Mesodermal cell (in vitro differentiated cells): ENCODE data around the gene BDNF.
"Not testable (repeated sequence)": the region's sequence is repeated elsewhere in the genome, so short reads cannot be mapped to it uniquely, and the experiment has no call there.

ENCODE experiments used
- H3K27ac ChIP-seq: 2 replicates; pipeline ENCODE4 v1.7.0; 2013; ENCODE audit warnings: mild to moderate bottlenecking, low read depth, low read length, moderate library complexity; ENCODE audit not compliant: severe bottlenecking
- H3K36me3 ChIP-seq: 2 replicates; pipeline ENCODE4 v1.7.1; 2013; ENCODE audit warnings: mild to moderate bottlenecking, low read length, moderate library complexity; ENCODE audit not compliant: control insufficient read depth, insufficient read depth
- H3K4me1 ChIP-seq: one replicate; pipeline ENCODE4 v1.7.1; 2013; ENCODE audit warnings: mild to moderate bottlenecking, low read length; ENCODE audit not compliant: insufficient read depth, control insufficient read depth, poor library complexity, severe bottlenecking
- H3K4me3 ChIP-seq: 2 replicates; pipeline ENCODE4 v1.7.0; 2013; ENCODE audit warnings: low read length, control low read depth, mild to moderate bottlenecking; ENCODE audit not compliant: insufficient read depth, poor library complexity, severe bottlenecking; ENCODE audit errors: extremely low read depth
- H3K9me3 ChIP-seq: 2 replicates; pipeline ENCODE4 v1.7.1; 2013; ENCODE audit warnings: mild to moderate bottlenecking, low read length, moderate library complexity; ENCODE audit not compliant: control insufficient read depth
- WGBS, 2 experiments: methylation state at CpG; one replicate each; pipeline ENCODE4 v1.1.5; 2013; ENCODE audit warnings: missing lambda C conversion rate in 2 of 2; ENCODE audit not compliant: insufficient coverage in 2 of 2; 5-methylcytosine and 5-hydroxymethylcytosine counted together

The BDNF gene

DNA sequence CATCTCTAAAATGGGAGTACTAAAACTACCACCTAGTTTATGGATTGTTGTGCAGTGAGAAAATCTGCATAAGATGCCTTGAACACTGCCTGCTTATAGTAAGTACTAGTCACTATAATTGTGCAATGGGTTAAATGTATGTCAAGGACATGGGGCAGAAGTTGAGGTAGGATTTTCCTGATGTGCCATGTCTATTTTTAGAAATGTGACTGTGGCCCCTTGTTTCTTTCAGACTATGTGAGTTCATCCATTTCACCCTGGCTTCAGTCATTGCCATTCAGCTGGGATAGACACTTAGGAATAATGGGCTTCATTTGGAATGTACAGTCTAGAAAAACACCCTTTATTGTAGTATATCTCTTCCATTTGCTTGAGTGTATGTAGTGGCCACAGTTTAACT lies 51.4 kb downstream of the BDNF start:
- Histone ChIP-seq H3K4me1 (no peaks in the 10 kb centered on the region), H3K4me3 (no peak overlapping the region), H3K36me3 (no peaks in the 10 kb centered on the region), H3K27ac (no peak overlapping the region), H3K9me3 (no peaks in the 10 kb centered on the region)

DNA sequence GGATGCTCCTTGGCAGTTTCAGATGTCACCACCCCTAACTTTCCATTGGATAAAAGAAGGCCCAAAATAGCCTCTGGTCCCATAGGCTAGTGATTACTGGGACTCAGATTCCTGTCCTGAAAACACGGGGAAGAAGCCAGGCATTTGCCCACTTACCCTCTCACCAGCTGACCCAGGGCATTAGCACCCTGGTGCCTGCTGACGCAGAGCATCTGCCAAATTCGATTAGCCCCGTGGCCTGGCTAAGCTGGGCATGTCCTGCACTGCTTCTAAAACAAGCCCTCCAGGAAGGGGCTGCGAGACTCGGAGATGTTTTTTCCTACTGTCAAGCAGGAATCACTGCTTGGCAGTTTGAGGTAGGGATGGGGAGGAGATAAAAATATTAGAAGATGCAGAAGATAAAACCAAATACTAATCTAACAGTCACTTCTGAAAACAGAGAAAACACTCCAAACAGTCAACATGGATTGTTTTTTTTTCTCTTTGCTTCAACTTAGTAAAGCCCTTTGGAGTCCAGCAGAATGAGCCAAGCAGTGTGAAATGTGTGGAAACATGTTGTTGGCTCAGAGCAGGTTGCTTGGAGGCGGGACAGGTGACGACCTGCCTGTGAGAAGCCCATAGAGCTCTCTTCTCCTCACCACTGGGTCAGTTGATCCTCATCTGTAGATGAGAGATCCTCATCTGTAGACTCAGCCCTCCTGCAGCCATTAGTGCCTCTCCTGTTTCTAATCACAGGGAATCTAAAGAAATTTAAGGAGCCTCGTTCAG lies 54.0 kb downstream of the BDNF start:
- Histone ChIP-seq H3K4me1 (no peaks in the 10 kb centered on the region), H3K36me3 (no peaks in the 10 kb centered on the region)
- WGBS, 2 experiments = 83 to 93% methylated on average over 4 of the region's 9 CpGs

DNA sequence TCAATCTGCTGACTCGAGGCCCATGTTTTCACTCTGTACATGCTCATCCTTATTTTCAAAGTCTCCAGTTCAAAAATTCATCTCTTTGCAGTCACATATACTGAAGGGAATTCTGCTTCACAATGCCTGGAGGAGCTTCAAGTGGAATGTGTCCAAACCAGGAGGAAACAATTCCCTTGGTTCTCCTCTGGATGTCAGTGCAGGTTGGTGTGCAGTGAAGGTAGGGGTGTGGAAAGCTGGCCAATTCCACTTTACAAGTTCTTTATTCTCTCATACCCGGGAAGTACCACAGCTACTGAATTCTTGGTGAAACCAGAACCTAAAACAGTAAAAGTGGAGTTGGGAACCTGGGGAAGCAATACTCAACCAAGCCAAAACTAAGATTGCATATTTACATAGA lies 57.3 kb downstream of the BDNF start:
- H3K4me3 ChIP-seq = no peak overlapping the region
- no peaks in the 10 kb centered on the region for H3K9me3 ChIP-seq
- no peak overlapping the region for H3K27ac ChIP-seq
- H3K36me3 ChIP-seq = no peaks in the 10 kb centered on the region
- no peaks in the 10 kb centered on the region for H3K4me1 ChIP-seq
- 100% methylated on average over 1 of the region's 2 CpGs; no CpG with 5 or more reads in 1 of the 2 experiments for WGBS, 2 experiments

More for the DNA sequence above, 54.0 kb downstream of the BDNF start:
- Histone ChIP-seq H3K4me3 (no peak overlapping the region), H3K27ac (no peak overlapping the region), H3K9me3 (no peaks in the 10 kb centered on the region)

DNA sequence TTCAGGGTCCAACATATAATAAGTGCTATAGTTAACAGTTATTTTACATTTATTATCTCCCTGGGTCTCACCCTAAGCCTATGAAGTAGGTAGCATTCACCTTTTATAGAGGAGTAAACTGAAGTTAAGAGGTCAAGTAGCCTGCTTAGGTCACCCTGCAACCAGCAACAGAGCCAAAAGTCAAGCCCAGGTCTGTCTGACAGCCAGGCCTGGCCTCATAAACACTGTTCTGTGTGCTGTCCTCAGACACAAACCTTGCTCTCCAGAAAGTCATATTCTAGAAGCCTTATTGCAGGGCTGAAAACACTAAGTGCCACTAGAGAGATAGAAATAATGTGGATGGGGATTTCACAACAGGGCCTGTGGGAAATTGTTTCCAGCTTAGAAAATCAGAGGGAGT lies 59.3 kb downstream of the BDNF start:
- Histone ChIP-seq H3K27ac (no peak overlapping the region), H3K4me1 (no peaks in the 10 kb centered on the region), H3K9me3 (no peaks in the 10 kb centered on the region), H3K36me3 (no peaks in the 10 kb centered on the region), H3K4me3 (no peak overlapping the region)

DNA sequence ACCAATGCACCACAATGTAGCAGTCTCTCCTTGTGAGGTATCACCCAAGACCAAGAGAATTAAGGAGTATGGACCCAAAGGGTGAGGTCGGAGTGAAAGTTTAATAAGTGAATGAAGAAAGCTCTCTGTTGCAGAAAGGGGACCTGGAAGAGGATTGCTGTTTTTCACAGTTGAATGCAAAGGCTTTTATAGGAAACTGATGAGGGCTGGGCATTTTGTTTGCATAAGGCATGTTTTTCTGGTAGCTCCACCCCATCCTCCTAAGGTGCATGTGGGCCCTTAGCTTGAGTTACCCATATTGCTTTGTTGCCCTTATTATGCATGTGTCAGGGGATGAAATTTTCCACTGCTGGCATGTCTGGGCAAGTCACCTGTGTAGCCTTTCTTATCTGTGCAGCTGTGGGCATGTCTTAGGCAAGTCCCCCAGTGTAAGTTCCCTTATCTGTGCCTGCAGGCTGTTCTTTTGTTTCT lies 64.7 kb downstream of the BDNF start:
- Histone ChIP-seq H3K36me3 (no peaks in the 10 kb centered on the region), H3K4me1 (no peaks in the 10 kb centered on the region), H3K9me3 (no peaks in the 10 kb centered on the region), H3K27ac (no peak overlapping the region), H3K4me3 (no peak overlapping the region)
- no CpG with 5 or more reads among the region's 1 CpG for WGBS, 2 experiments

DNA sequence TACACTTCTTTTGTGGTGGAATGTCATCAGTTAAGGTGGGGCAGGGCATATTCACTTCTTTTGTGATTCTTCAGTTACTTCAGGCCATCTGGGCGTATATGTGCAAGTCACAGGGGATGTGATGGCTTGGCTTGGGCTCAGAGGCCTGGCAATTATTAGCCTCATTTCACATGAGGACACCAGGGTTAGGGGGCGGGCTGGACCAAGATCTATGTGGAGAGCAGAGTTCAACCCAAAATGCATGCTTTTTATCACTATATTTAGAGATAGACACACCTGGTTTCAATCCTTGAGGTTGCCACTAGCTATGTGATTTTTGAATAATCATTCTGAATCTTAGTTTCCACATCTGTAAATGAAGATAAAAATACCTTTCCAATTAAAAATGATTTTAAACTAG lies 65.5 kb downstream of the BDNF start:
- H3K9me3 ChIP-seq, H3K4me3 ChIP-seq, H3K27ac ChIP-seq, H3K36me3 ChIP-seq, H3K4me1 ChIP-seq: not testable (repeated sequence)
- 60% methylated on average over 1 of the region's 2 CpGs; no CpG with 5 or more reads in 1 of the 2 experiments for WGBS, 2 experiments

DNA sequence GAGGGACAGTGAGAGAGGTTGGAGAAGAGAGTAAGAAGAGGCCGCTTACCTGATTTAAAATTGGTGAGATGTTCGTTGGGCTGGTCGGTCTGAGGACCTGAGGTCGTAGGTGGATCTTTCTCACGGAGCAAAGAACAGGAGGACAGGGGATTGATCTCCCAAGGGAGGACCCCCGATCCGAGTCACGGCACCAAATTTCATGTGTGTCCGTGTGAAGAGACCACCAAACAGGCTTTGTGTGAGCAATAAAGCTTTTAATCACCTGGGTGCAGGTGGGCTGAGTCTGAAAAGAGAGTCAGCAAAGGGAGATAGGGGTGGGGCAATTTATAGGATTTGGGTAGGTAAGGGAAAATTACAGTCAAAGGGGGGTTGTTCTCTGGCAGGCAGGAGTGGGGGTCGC lies 66.0 kb downstream of the BDNF start:
- not testable (repeated sequence) for H3K27ac ChIP-seq, H3K9me3 ChIP-seq, H3K4me1 ChIP-seq, H3K4me3 ChIP-seq, H3K36me3 ChIP-seq
- 17 to 23% methylated on average over 4 of the region's 10 CpGs for WGBS, 2 experiments

DNA sequence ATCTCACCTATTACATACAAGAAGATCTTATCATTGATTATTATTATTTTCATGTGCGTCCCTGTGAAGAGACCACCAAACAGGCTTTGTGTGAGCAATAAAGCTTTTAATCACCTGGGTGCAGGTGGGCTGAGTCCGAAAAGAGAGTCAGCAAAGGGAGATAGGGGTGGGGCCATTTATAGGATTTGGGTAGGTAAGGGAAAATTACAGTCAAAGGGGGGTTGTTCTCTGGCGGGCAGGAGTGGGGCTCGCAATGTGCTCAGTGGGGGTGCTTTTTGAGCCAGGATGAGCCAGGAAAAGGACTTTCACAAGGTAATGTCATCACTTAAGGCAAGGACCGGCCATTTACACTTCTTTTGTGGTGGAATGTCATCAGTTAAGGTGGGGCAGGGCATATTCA lies 71.2 kb downstream of the BDNF start:
- not testable (repeated sequence) for H3K4me3 ChIP-seq, H3K9me3 ChIP-seq, H3K4me1 ChIP-seq, H3K27ac ChIP-seq, H3K36me3 ChIP-seq
- 38 to 60% methylated on average over 1 of the region's 5 CpGs for whole genome bisulfite sequencing, 2 experiments

DNA sequence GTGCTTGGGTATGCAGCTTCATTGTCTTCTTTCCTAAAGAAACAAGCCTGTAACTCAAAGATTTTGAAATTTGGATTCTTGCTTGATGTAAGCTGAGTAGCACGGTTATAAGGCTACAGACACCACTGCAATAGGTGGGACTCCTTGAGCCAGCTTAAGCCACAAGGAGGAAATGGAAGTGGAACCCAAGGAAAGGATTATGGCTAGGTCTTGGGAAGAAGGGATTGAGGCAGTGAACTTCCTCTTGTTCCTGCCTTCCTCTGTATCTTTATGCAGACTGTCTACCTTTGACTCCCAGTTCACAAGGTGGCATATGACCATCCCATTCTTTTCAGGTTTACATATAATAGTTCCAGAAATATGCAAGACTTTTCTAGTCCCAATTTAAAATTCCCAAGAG lies 72.3 kb downstream of the BDNF start:
- no peak overlapping the region for H3K4me3 ChIP-seq
- H3K36me3 ChIP-seq = no peaks in the 10 kb centered on the region
- WGBS, 2 experiments = 83 to 100% methylated on average over 1 of the region's 1 CpG
- H3K27ac ChIP-seq = no peak overlapping the region
- no peaks in the 10 kb centered on the region for H3K4me1 ChIP-seq
- H3K9me3 ChIP-seq = no peaks in the 10 kb centered on the region

DNA sequence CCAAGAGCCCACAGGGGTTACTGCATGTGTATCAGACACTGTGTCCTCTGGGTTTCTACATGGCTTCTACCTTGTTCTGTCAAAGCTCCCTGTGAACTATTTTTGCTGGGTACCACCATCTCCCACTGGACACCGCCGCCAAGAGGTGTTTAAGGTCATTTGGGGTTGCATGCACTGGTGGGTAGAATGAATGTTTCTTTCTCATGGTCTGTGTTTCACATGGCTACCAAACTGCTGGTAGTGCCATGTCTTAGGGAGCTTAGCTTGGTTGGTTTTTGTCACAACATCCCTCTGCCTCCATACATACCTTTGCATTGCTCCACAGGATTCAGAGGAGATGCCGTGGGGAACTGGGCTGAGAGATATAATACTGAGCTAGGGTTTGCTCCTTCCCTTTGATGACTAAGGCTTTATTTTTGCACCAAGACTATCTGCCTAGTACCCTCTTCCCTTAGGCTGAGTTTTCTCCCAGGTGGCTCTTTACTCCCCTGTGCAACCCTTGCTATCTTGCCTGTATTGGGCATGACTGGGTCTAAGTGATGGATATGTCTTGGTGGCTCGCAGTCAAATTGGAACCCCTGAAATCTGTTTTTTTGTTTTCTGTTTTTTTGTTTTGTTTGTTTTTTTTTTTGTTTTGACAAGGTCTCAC lies 73.2 kb downstream of the BDNF start:
- Histone ChIP-seq H3K4me3 (no peak overlapping the region), H3K9me3 (no peaks in the 10 kb centered on the region), H3K4me1 (no peaks in the 10 kb centered on the region), H3K36me3 (no peaks in the 10 kb centered on the region), H3K27ac (no peak overlapping the region)
- 100% methylated on average over 1 of the region's 4 CpGs; no CpG with 5 or more reads in 1 of the 2 experiments for WGBS, 2 experiments

DNA sequence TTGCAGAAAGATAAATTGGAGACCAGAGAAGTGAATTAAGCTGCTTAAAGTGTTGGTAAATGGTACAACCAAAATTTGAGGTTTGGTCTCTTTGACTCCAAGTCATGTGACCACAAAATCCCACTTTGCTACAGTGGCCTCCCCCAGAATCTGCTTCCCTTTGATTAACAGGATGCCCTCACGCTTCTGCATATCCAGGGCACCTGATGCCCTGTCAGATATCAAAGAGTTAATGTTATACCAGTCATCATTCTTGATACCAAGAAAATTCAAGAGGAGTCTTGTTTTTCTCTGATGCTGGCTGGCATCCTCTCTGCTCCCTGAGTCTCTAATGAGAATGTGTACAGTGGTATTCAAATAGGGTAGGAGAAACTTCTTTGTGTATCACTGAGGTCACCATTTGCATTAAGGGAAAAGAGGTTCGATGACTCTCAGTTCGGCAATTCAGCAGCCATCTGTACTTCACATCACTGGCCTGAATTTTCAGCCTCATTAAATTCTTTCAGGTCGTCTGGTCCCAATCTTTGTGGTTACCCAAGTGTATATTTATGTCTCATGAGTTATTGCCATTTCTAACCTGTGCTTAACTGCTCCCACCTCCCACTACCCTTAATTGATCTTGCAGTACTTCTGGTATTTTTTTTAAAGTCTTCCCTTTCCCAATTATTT lies 73.9 kb downstream of the BDNF start:
- 100% methylated on average over 1 to 3 of the region's 4 CpGs for WGBS, 2 experiments
- H3K4me1 ChIP-seq = no peaks in the 10 kb centered on the region
- no peak overlapping the region for H3K27ac ChIP-seq
- H3K4me3 ChIP-seq = no peak overlapping the region
- no peaks in the 10 kb centered on the region for H3K36me3 ChIP-seq
- no peaks in the 10 kb centered on the region for H3K9me3 ChIP-seq
